ENCODE results near the gene RNF103. TPM values are rescaled to one million over a fixed set of nuclear protein-coding genes. Genes with fewer than 3 reads are reported as not detected.

RNF103 gene
- total RNA-seq, 2 experiments from 2014 or later = 10.3 to 10.8 TPM

DNA sequence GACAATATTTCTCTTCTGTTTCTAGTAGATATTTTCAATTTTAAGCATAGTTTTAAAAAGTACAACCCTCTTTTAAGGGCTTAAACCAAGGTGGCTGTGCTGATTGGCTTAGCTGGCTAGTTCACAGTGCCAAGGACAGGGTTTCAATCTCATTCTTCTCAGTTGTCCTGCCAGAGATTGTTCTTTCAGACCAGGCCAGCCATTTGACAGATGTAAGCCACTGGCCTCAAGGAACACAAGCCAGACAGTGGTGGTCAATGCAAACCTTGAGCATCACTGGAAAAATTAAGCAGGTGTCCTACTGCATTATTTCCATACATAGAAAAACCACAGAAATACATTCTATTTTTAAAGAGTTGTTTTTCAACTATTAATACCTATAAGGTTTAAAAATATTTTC, 5.9 kb downstream of the RNF103 start:
- intact Hi-C loops (cut with micrococcal nuclease) = no loop called here
- Mint-ChIP-seq H3K4me3 (no peak overlapping the region), H3K27me3 (no peaks in the 10 kb centered on the region), H3K36me3 (ENCODE audit: low read depth) (peaks cover 35% of the 10 kb centered on the region), H3K9me3 (no peaks in the 10 kb centered on the region), H3K4me1 (ENCODE audit: low read depth) (peaks cover 52% of the 10 kb centered on the region), H3K27ac (no peak overlapping the region)
- no peak for DNase-seq
- ChIA-PET CTCF (no interaction called here), POLR2A (interaction anchor here (2.4 kb wide), 1 partner anchor 9 kb away, joined by 8 read pairs; no protein-coding TSS in a partner anchor)
- no peak for ATAC-seq
- TF ChIP-seq CTCF (IDR thresholded peaks at IDR 0.05) = no peak

- Mint-ChIP-seq H3K4me3 (no peak overlapping the region), H3K36me3 (ENCODE audit: low read depth) (peaks cover 35% of the 10 kb centered on the region), H3K27ac (no peak overlapping the region), H3K9me3 (no peaks in the 10 kb centered on the region), H3K27me3 (no peaks in the 10 kb centered on the region), H3K4me1 (ENCODE audit: low read depth) (peaks cover 52% of the 10 kb centered on the region)
- POLR2A ChIA-PET = interaction anchor here (1.0 to 2.4 kb wide), 2 partner anchors 8 to 99 kb away, joined by 3 to 8 read pairs; no protein-coding TSS in a partner anchor
- ATAC-seq (no peak), DNase-seq (no peak)
- intact Hi-C loops (cut with micrococcal nuclease) = no loop called here
- CTCF ChIA-PET = no interaction called here
- no peak for TF ChIP-seq CTCF (IDR thresholded peaks at IDR 0.05)
These were observed 6.5 kb downstream of the RNF103 start for GRCh38 chr2:86617153-86617552.

GRCh38 chr2:86616502-86616901, 7.2 kb downstream of the RNF103 start:
- ChIA-PET CTCF (no interaction called here), POLR2A (interaction anchor here (1.0 kb wide), 1 partner anchor 98 kb away, joined by 3 read pairs; no protein-coding TSS in a partner anchor)
- intact Hi-C loops (cut with micrococcal nuclease) = no loop called here

DNA sequence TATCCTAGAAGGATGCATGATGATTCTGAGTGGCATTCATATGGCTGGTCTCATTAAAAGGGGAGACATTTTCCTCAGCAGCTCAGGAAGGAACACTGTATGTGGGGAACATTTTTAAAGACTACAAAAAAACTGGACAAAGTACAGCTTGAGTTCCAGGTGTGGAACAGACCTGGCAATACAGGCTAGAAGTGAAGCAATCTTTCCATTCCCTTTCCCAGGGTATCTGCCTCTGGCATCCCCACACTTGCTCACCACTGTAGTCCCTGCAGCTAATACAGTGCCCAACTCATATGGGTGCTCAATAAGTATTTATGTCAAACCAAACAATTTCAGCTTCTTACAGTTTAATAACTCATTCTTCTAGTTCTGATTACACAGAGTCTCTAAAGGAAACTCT, 8.1 kb downstream of the RNF103 start:
- ChIA-PET CTCF (no interaction called here), POLR2A (interaction anchor here (0.7 kb wide), 1 partner anchor 402 kb away, joined by 3 read pairs; no protein-coding TSS in a partner anchor)
- TF ChIP-seq CTCF (IDR thresholded peaks at IDR 0.05) = no peak
- Mint-ChIP-seq H3K27ac (no peak overlapping the region), H3K4me1 (ENCODE audit: low read depth) (peaks cover 53% of the 10 kb centered on the region), H3K27me3 (no peaks in the 10 kb centered on the region), H3K4me3 (no peak overlapping the region), H3K9me3 (no peaks in the 10 kb centered on the region), H3K36me3 (ENCODE audit: low read depth) (peaks cover 47% of the 10 kb centered on the region)
- intact Hi-C loops (cut with micrococcal nuclease) = no loop called here
- DNase-seq (no peak), ATAC-seq (no peak)

More at GRCh38 chr2:86616502-86616901, 7.2 kb downstream of the RNF103 start:
- TF ChIP-seq CTCF (IDR thresholded peaks at IDR 0.05) = no peak
- Mint-ChIP-seq H3K9me3 (no peaks in the 10 kb centered on the region), H3K27me3 (no peaks in the 10 kb centered on the region), H3K4me1 (ENCODE audit: low read depth) (peaks cover 52% of the 10 kb centered on the region), H3K36me3 (ENCODE audit: low read depth) (peaks cover 38% of the 10 kb centered on the region), H3K27ac (no peak overlapping the region), H3K4me3 (no peak overlapping the region)
- no peak for ATAC-seq
- DNase-seq = no peak

- H3K27me3 Mint-ChIP-seq = no peaks in the 10 kb centered on the region
- H3K27ac Mint-ChIP-seq = no peak overlapping the region
- no peaks in the 10 kb centered on the region for H3K9me3 Mint-ChIP-seq
- POLR2A ChIA-PET = no interaction called here
- CTCF ChIA-PET = no interaction called here
- H3K36me3 Mint-ChIP-seq (ENCODE audit: low read depth) = peaks cover 44% of the 10 kb centered on the region
- H3K4me1 Mint-ChIP-seq (ENCODE audit: low read depth) = peaks cover 43% of the 10 kb centered on the region
- DNase-seq = peak; percentile 31
- TF ChIP-seq CTCF (IDR thresholded peaks at IDR 0.05) = no peak
- H3K4me3 Mint-ChIP-seq = no peak overlapping the region
- ATAC-seq = peak; percentile 74
- intact Hi-C loops (cut with micrococcal nuclease) = no loop called here
These were observed 10.2 kb downstream of the RNF103 start for GRCh38 chr2:86613515-86613914.

All from activated CD8-positive, alpha-beta T cell treated with anti-CD3 and anti-CD28 coated beads for 36 hours (primary cell).